Adrenal gland (tissue), 5 donors: ENCODE measurements around the gene HYAL1.

ENCODE experiments used
- CTCF ChIP-seq, 6 experiments: fragments of 450-650 bp in 4 of 6; fragments of 200-600 bp in 2 of 6; sonication (generic) in 1 of 6; IDR thresholded peaks; 1 replicate in 5 of 6; 2 replicates in 1 of 6; pipeline versions ENCODE4 v1.5.1 to v1.8.0; 2016 to 2021; ENCODE audit warnings: antibody characterized with exemption in 6 of 6, mild to moderate bottlenecking in 2 of 6, moderate library complexity in 1 of 6
- POLR2A ChIP-seq, 2 donors: fragments of 450-650 bp; IDR thresholded peaks; one replicate each; pipeline ENCODE4 v1.6.1; 2017; ENCODE audit warnings: antibody characterized with exemption in 2 of 2, mild to moderate bottlenecking in 2 of 2, moderate library complexity in 1 of 2
- donor health status: DM: no; HTN: no; CAD: no.

DNA sequence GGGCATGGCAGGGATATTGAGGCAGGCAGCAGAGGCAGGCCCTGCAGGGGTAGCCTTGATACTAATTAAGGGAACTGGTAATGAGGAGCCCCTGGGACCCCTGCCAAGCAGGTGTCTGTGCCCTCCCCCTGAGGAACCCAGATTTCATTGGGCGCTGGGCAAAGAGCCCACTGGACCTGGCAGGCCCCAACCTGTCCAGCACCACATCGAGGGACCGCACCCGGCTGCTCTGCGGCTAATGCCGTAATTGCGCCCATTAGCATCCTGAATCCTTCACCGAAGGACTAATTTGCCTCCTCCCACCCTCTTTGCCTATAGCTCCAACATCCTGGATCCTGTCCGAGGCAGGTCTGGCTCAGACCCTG lies 48.1 kb downstream of the HYAL1 start:
- TF ChIP-seq CTCF (IDR thresholded peaks at IDR 0.05) (no peak), POLR2A (IDR thresholded peaks at IDR 0.05) (no peak)
